SH-SY5Y (cell line): ENCODE data around the gene MSI2.

Source experiments
- GATA2 ChIP-seq: IDR thresholded peaks from 2 replicates; pipeline ENCODE4 v1.6.1; 2011; ENCODE audit warnings: mild to moderate bottlenecking, low read depth, low read length
- GATA3 ChIP-seq: IDR thresholded peaks from 2 replicates; pipeline ENCODE4 v1.6.1; 2011; ENCODE audit warnings: low read depth, mild to moderate bottlenecking, low read length, moderate library complexity

GRCh38 chr17:57412520-57413096, 156.3 kb downstream of the MSI2 start:
- TF ChIP-seq GATA2 (no peak), GATA3 (no peak)
